HL-60 (cell line): ENCODE measurements around the gene TMEM130.

Experiments used
- DNase-seq, 2 experiments: peaks; one replicate each; pipeline ENCODE4 v3.0.0-alpha.2; 2010 to 2020; ENCODE audit warnings: low read depth in 1 of 2, low spot score in 1 of 2
- H3K27ac ChIP-seq: fragments of 250-450 bp; sonication (Bioruptor Pico); replicated peaks from 2 replicates; pipeline ENCODE4 v1.5.1; 2020; ENCODE audit warnings: mild to moderate bottlenecking, moderate library complexity
- H3K27me3 ChIP-seq: fragments of 250-450 bp; sonication (Bioruptor Pico); 2 replicates; pipeline ENCODE4 v1.5.1; 2021; ENCODE audit warnings: mild to moderate bottlenecking, moderate library complexity; ENCODE audit not compliant: insufficient read depth, poor library complexity, severe bottlenecking
- H3K4me3 ChIP-seq: replicated peaks from 2 replicates; pipeline ENCODE4 v1.5.1; 2011; ENCODE audit warnings: mild to moderate bottlenecking, control low read depth, low read length; ENCODE audit not compliant: insufficient read depth
- CTCF ChIP-seq: IDR thresholded peaks from one replicate; pipeline ENCODE4 v1.5.1; 2011; ENCODE audit warnings: low read length, control low read depth, inconsistent platforms; ENCODE audit not compliant: insufficient read depth
- GABPA ChIP-seq: IDR thresholded peaks from 2 replicates; pipeline ENCODE4 v1.6.1; 2012; ENCODE audit warnings: low read depth
- POLR2AphosphoS5 ChIP-seq: IDR thresholded peaks from 2 replicates; pipeline ENCODE4 v1.6.1; 2012; ENCODE audit warnings: low read depth
- REST ChIP-seq: IDR thresholded peaks from 2 replicates; pipeline ENCODE4 v1.6.1; 2012; ENCODE audit warnings: low read depth; ENCODE audit not compliant: insufficient replicate concordance
- SPI1 ChIP-seq: IDR thresholded peaks from 2 replicates; pipeline ENCODE4 v1.6.1; 2012; ENCODE audit warnings: low read depth, mild to moderate bottlenecking, borderline replicate concordance

The TMEM130 gene

DNA sequence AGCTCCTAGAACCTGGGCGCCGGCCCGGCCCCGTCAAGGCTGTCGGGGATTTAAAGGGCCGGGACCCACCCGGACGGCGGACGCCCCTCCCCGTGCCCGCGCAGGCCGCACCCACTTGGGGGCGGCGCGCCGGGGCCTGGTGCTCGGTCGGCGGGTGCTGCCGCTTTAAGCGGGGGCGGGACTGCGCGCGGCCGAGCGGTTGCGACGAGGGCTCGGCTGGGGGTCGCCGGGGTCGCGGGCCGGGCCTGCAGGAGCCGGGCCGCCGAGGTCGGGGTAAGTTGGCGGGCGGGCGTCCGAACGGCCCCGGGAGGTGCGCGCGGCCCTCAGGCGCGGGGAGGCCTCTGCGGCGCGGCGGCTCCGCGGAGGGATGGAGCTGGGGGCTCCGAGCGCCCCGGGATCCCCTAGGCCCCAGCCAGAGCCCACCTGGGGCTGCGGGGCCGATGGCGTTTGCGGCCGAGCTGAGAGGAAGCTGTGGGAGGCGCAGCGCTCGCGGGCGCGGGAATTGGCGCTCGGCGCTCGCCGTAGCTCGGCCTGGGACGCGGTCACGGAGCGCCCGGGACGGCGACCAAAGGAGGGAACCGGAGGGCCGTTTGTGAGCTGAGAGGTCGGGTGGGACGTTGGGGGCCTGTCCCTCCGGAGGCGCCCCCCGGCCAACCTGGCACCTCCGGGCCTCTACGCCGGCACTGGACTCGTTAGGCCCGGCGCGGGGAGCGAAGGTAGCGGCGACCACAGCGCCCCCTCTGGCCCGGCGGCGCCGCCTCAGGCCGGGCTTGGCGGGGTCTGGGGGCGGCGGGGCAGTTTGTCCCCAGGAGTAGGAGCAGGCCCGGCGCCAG, 8.8 kb upstream of the TMEM130 start, which contains the start of gene TRRAP:
TSS of gene TRRAP (plus strand) at position 168 of the 833 bp plus-strand sequence. CDS start 2,619 bp downstream, outside the sequence.
- no peak for TF ChIP-seq GABPA
- TF ChIP-seq CTCF, result peak; percentile 46
- peak; percentile 65 for TF ChIP-seq POLR2AphosphoS5
- peak; percentile 9 for TF ChIP-seq REST
- TF ChIP-seq SPI1, result peak; percentile 49; the same call in 1 of the 2 replicates
- Histone ChIP-seq H3K27ac (peak within 1 kb of the TSS; percentile 96), H3K27me3 (no peaks in the 10 kb centered on the region), H3K4me3 (peak within 1 kb of the TSS; percentile 97)
- DNase-seq, result peak; percentile 61 to 63

DNA sequence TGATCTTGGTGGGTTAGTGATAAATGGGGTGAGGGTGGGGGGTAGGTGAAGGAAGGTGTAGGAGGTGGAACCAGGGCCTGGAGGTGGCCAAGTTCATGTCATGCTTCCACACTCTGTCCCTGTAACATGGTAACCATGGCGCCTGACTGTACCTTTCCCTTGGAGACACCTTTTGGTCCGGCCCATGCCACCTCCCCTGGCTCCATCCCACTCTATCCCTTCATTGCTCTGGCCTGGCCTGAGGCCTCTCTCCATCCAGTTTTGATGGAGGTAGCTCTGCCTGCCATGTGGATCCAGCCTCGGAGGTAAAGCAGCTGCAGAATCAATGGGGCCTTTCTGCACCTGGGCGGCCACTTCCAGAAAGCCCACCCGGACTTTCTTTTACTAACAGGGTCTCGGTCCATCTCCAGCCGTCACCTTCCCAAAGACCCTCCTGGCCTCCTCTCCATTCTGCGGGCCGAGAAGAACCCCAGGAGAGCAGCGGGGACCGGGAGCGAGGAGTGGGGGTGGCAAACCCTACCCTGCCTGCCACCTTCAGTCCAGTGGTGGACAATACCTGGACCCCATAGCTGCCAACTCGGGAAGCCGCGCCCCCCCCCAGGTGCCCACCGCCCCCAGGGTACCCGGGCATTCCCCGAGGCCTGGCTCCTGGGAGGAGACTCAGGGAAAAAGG, 8.0 kb upstream of the TMEM130 start:
- H3K4me3 ChIP-seq, result peak overlapping the region; percentile 97
- no peaks in the 10 kb centered on the region for H3K27me3 ChIP-seq
- DNase-seq, result no peak
- no peak overlapping the region for H3K27ac ChIP-seq
- TF ChIP-seq POLR2AphosphoS5 (no peak), CTCF (no peak), SPI1 (no peak), REST (no peak), GABPA (no peak)

DNA sequence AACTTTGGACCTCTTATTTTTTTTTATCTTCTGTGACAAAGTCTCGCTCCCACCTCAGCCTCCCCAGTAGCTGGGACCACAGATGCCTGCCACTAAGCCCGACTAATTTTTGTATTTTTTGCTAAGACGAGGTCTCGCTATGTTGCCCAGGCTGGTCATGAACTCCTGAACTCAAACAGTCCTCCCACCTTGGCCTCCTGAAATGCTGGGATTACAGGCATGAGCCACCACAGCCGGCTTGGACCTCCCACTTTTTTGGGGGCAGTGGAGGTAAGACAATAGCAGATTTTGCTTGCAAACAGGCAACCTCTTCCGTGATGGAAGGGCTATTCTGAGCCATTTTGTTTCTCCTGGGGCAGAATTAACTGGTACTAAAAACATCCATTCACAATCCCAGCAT, 7.3 kb upstream of the TMEM130 start:
- H3K27me3 ChIP-seq, result no peaks in the 10 kb centered on the region
- H3K4me3 ChIP-seq, result no peak overlapping the region
- TF ChIP-seq SPI1 (no peak), REST (no peak), GABPA (no peak), CTCF (no peak), POLR2AphosphoS5 (no peak)
- no peak for DNase-seq
- no peak overlapping the region for H3K27ac ChIP-seq
